Ovary (tissue), 3 donors: Measurements from ENCODE around the gene RALGPS1.

Experiments
- EP300 ChIP-seq: sonication (generic); formaldehyde crosslinking; IDR thresholded peaks from one replicate; pipeline ENCODE4 v1.6.1; 2017; ENCODE audit warnings: antibody characterized with exemption
- POLR2A ChIP-seq: fragments of 450-650 bp; IDR thresholded peaks from one replicate; pipeline ENCODE4 v1.6.1; 2017; ENCODE audit warnings: antibody characterized with exemption, mild to moderate bottlenecking, moderate library complexity
- TF ChIP-seq, protein P1 (sequence below), 3 donors: fragments of 450-650 bp in 2 of 3; fragments of 200-600 bp in 1 of 3; IDR thresholded peaks; one replicate each; pipeline versions ENCODE4 v1.5.1 to v1.8.0; 2016 to 2022; ENCODE audit warnings: antibody characterized with exemption in 3 of 3, mild to moderate bottlenecking in 1 of 3
- donor health status: DM: no; HTN: no; CAD: no.

DNA sequence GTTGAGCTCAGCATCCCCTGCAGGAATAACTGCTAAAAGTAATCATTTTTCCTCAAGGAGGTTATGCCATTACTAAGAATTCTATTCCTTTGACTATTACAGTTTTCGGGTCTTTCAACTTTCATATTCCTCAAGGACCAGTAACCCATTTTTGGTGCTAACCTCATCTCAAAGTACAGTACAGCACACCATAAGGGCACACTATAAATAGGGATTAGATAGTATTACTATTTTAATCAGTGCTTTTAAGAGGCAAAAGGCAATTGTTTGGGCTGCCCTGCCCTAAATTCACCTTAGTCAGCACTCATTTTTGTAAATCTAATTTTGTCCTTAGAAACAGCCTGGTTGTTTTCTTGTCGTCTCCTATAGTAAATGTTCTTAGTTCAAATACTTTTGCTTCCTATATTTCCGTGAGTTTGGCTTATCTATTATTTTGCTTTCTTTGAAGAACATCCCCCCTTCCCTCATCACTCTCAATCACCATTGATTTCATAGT, 336.4 kb downstream of the RALGPS1 start:
- TF ChIP-seq POLR2A (no peak), EP300 (no peak)
- TF ChIP-seq, protein P1, sequence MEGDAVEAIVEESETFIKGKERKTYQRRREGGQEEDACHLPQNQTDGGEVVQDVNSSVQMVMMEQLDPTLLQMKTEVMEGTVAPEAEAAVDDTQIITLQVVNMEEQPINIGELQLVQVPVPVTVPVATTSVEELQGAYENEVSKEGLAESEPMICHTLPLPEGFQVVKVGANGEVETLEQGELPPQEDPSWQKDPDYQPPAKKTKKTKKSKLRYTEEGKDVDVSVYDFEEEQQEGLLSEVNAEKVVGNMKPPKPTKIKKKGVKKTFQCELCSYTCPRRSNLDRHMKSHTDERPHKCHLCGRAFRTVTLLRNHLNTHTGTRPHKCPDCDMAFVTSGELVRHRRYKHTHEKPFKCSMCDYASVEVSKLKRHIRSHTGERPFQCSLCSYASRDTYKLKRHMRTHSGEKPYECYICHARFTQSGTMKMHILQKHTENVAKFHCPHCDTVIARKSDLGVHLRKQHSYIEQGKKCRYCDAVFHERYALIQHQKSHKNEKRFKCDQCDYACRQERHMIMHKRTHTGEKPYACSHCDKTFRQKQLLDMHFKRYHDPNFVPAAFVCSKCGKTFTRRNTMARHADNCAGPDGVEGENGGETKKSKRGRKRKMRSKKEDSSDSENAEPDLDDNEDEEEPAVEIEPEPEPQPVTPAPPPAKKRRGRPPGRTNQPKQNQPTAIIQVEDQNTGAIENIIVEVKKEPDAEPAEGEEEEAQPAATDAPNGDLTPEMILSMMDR (IDR thresholded peaks at IDR 0.05), result no peak
